B cell (primary cell): Measurements from ENCODE around the gene SKIDA1. TPM values are rescaled to one million over a fixed set of nuclear protein-coding genes. Genes with fewer than 3 reads are reported as not detected.

Experiments used
- ATAC-seq: fragments of 200-7000 bp; cut with Tn5 transposase; one replicate; pipeline ENCODE4 v1.10.0; 2021; ENCODE audit warnings: low read depth, mild to moderate bottlenecking, moderate number of reproducible peaks, moderate library complexity
- CTCF ChIA-PET: fragments of 350-600 bp; sonication (Branson Sonifier 250); formaldehyde crosslinking; loops from one replicate; lab custom pipeline; 2021; ENCODE audit warnings: antibody characterized with exemption, inconsistent platforms; lab: Charles Lee
- POLR2A ChIA-PET: fragments of 350-600 bp; sonication (Branson Sonifier 250); formaldehyde crosslinking; loops from one replicate; lab custom pipeline; 2021; ENCODE audit warnings: antibody characterized with exemption; lab: Charles Lee
- DNase-seq: peaks from one replicate; pipeline ENCODE4 v3.0.0; 2013
- H2AFZ ChIP-seq: 2 replicates; pipeline ENCODE4 v1.6.1; 2012; ENCODE audit warnings: mild to moderate bottlenecking, low read depth, low read length; ENCODE audit not compliant: insufficient read depth, poor library complexity, severe bottlenecking
- H3K27ac ChIP-seq, 2 donors: 1 replicate in 1 of 2; 2 replicates in 1 of 2; pipeline ENCODE4 v1.5.1; 2012 to 2013; ENCODE audit warnings: low read length in 2 of 2, mild to moderate bottlenecking in 2 of 2, moderate library complexity in 1 of 2
- H3K27me3 ChIP-seq, 4 experiments: fragments of 200-600 bp in 1 of 4; sonication (generic) in 1 of 4; replicated peaks in 1 of 4; 1 replicate in 2 of 4; 2 replicates in 2 of 4; pipeline versions ENCODE4 v1.6.1 to v1.7.0; 2013 to 2016; ENCODE audit warnings: low read length in 3 of 4, mild to moderate bottlenecking in 2 of 4, mixed read lengths in 1 of 4, moderate library complexity in 1 of 4; ENCODE audit not compliant: insufficient read depth in 4 of 4, control insufficient read depth in 3 of 4; ENCODE audit errors: control extremely low read depth in 1 of 4
- H3K36me3 ChIP-seq, 2 experiments: replicated peaks in 1 of 2; 1 replicate in 1 of 2; 2 replicates in 1 of 2; pipeline versions ENCODE4 v1.6.1 to v1.7.1; 2013; ENCODE audit warnings: low read length in 1 of 2; ENCODE audit not compliant: insufficient read depth in 2 of 2, control insufficient read depth in 1 of 2; ENCODE audit errors: control extremely low read depth in 1 of 2, extremely low read depth in 1 of 2
- H3K4me1 ChIP-seq, 2 donors: fragments of 200-600 bp in 1 of 2; sonication (generic) in 1 of 2; 1 replicate in 1 of 2; 2 replicates in 1 of 2; pipeline versions ENCODE4 v1.5.1 to v1.6.1; 2013 to 2017; ENCODE audit warnings: low read length in 2 of 2; ENCODE audit not compliant: control insufficient read depth in 2 of 2, insufficient read depth in 2 of 2
- H3K4me2 ChIP-seq: replicated peaks from 2 replicates; pipeline ENCODE3; 2012; ENCODE audit warnings: mild to moderate bottlenecking, low read depth, low read length; ENCODE audit not compliant: poor library complexity, severe bottlenecking
- H3K4me3 ChIP-seq, 5 experiments: fragments of 200-600 bp in 1 of 5; sonication (generic) in 1 of 5; 1 replicate in 3 of 5; 2 replicates in 2 of 5; pipeline versions ENCODE4 v1.5.1 to v1.7.0; 2011 to 2016; ENCODE audit warnings: low read length in 4 of 5, mild to moderate bottlenecking in 4 of 5, low read depth in 2 of 5, control low read depth in 1 of 5, moderate library complexity in 1 of 5; ENCODE audit not compliant: insufficient read depth in 1 of 5; ENCODE audit errors: control extremely low read depth in 1 of 5, extremely low read depth in 1 of 5
- H3K79me2 ChIP-seq: fragments of 200-600 bp; sonication (generic); one replicate; pipeline ENCODE4 v1.6.0; 2016; ENCODE audit warnings: low read length; ENCODE audit not compliant: control insufficient read depth, insufficient read depth
- H3K9ac ChIP-seq: fragments of 200-600 bp; sonication (generic); 2 replicates; pipeline ENCODE4 v1.6.1; 2017; ENCODE audit warnings: mild to moderate bottlenecking, low read length, moderate library complexity
- H3K9me3 ChIP-seq, 3 donors: one replicate each; pipeline versions ENCODE4 v1.6.1 to v1.7.1; 2013; ENCODE audit warnings: low read length in 2 of 3; ENCODE audit not compliant: control insufficient read depth in 2 of 3, insufficient read depth in 1 of 3; ENCODE audit errors: control extremely low read depth in 1 of 3
- H4K20me1 ChIP-seq: 2 replicates; pipeline ENCODE4 v1.6.0; 2012; ENCODE audit warnings: mild to moderate bottlenecking, low read length; ENCODE audit not compliant: insufficient read depth, control insufficient read depth, poor library complexity, severe bottlenecking
- H3K27ac Mint-ChIP-seq: one replicate; pipeline ENCODE4 v1.8.0; 2021; ENCODE audit warnings: mixed read lengths
- H3K27me3 Mint-ChIP-seq: one replicate; pipeline ENCODE4 v1.8.0; 2021; ENCODE audit warnings: mixed read lengths
- H3K4me1 Mint-ChIP-seq: one replicate; pipeline ENCODE4 v1.8.0; 2021; ENCODE audit warnings: mixed read lengths
- H3K4me3 Mint-ChIP-seq: one replicate; pipeline ENCODE4 v1.8.0; 2021; ENCODE audit warnings: mixed read lengths
- H3K9me3 Mint-ChIP-seq: one replicate; pipeline ENCODE4 v1.8.0; 2022; ENCODE audit warnings: mixed read lengths; ENCODE audit not compliant: insufficient read depth
- CTCF ChIP-seq: fragments of 200-600 bp; IDR thresholded peaks from one replicate; pipeline ENCODE4 v1.8.0; 2022; ENCODE audit warnings: antibody characterized with exemption, mild to moderate bottlenecking
- EZH2 ChIP-seq: IDR thresholded peaks from 2 replicates; pipeline ENCODE4 v1.6.1; 2012; ENCODE audit warnings: borderline replicate concordance, low read depth, mild to moderate bottlenecking, moderate library complexity, low read length; ENCODE audit not compliant: insufficient read depth, poor library complexity, severe bottlenecking
- WGBS: methylation state at CpG from one replicate; pipeline ENCODE4 v1.1.5; 2013; ENCODE audit warnings: missing lambda C conversion rate; ENCODE audit not compliant: insufficient coverage; 5-methylcytosine and 5-hydroxymethylcytosine counted together
- intact Hi-C: fragments of 100-400 bp; cut with micrococcal nuclease; formaldehyde crosslinking; loops from one replicate; pipeline ENCODE4 v1.10.0; 2022
- polyA plus RNA-seq: library from polyadenylated mRNA; depleted of rRNA; stranded (reverse); fragments of >200 nt; gene quantifications from 2 replicates; pipeline ENCODE4 v1.2.3, GENCODE V29; 2012
- total RNA-seq, 2 donors: library from RNA; stranded (reverse); fragments of 120-200 nt in 1 of 2; gene quantifications; 1 replicate in 1 of 2; 2 replicates in 1 of 2; pipeline versions ENCODE4 v1.2.3 to v1.2.4, GENCODE V29; 2013 to 2022

The SKIDA1 gene
- total and polyA plus RNA-seq, 2 donors (not counting 1 experiment from before 2014, with no cell fraction given) = 0.06 to 0.10 TPM

GRCh38 chr10:21510241-21511094 lies 15.0 kb downstream of the SKIDA1 start:
- CTCF ChIA-PET = interaction anchor here (0.6 to 1.5 kb wide), 2 partner anchors 14 to 166 kb away, joined by 3 to 6 read pairs; no protein-coding TSS in a partner anchor
- H3K4me2 ChIP-seq = peak overlapping the region; percentile 56
- H3K27ac Mint-ChIP-seq = no peak overlapping the region

More at GRCh38 chr10:21510241-21511094, 15.0 kb downstream of the SKIDA1 start:
- TF ChIP-seq EZH2 = no peak
- TF ChIP-seq CTCF = no peak
- peak overlapping the region; percentile 59 for H2AFZ ChIP-seq
- POLR2A ChIA-PET = no interaction called here
- H4K20me1 ChIP-seq = no peaks in the 10 kb centered on the region
- no peak overlapping the region for H3K9ac ChIP-seq
- H3K4me3 Mint-ChIP-seq = no peak overlapping the region
- H3K9me3 Mint-ChIP-seq = no peaks in the 10 kb centered on the region
- no peak overlapping the region for H3K27ac ChIP-seq
- peaks cover 0 to 74% (median 47%) of the 10 kb centered on the region in 4 experiments for H3K27me3 ChIP-seq
- H3K27me3 Mint-ChIP-seq = peaks cover 73% of the 10 kb centered on the region
- intact Hi-C loops = no loop called here
- DNase-seq (no peak), ATAC-seq (no peak)
- peaks cover 0 to 15% (median 0%) of the 10 kb centered on the region in 3 donors for H3K9me3 ChIP-seq
- peaks cover 8% of the 10 kb centered on the region in 2 donors for H3K4me1 ChIP-seq
- H3K4me1 Mint-ChIP-seq = no peaks in the 10 kb centered on the region
- no peaks in the 10 kb centered on the region for H3K79me2 ChIP-seq
- no peaks in the 10 kb centered on the region for H3K36me3 ChIP-seq
- WGBS = 31% methylated on average over 22 of the region's 39 CpGs
- H3K4me3 ChIP-seq = no peak overlapping the region
